Measurements from ENCODE around the gene CLEC20A. TPM values are rescaled to one million over a fixed set of nuclear protein-coding genes. Genes with fewer than 3 reads are reported as not detected.
A peak's percentile ranks its signal among the peaks of the same experiment; 100 is the strongest.

Gene CLEC20A
- total RNA-seq, 3 donors from 2014 or later = not detected

GRCh38 chr1:178464566-178464965 is 32.2 kb downstream of the CLEC20A start:
- ATAC-seq (no peak), DNase-seq (no peak)
- Histone ChIP-seq H3K36me3 (ENCODE audit: low read depth) (no peaks in the 10 kb centered on the region), H3K4me1 (ENCODE audit: low read depth) (no peaks in the 10 kb centered on the region), H3K9me3 (no peaks in the 10 kb centered on the region), H3K4me3 (no peak overlapping the region)
- no peak for TF ChIP-seq CTCF (IDR thresholded peaks at IDR 0.05)
- intact Hi-C loops (cut with DNase I, micrococcal nuclease) = no loop called here

DNA sequence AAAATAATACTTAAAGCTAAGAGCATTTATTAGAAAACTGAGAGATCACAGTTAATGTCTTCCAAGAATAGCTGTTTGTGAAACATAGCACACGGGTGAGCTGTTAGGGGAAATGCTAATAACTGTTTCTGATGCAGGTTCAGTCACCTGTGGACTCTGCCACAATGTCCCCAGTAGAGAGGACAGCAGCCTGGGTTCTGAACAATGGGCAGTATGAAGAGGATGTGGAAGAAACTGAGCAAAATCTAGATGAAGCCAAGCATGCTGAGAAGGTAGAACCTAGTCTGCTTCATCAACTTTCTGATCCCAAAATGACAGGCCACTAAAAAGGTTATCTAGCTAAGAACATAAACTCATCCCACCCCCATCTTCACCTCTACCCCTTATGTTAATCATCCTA is 32.6 kb downstream of the CLEC20A start:
- Histone ChIP-seq H3K36me3 (ENCODE audit: low read depth) (no peaks in the 10 kb centered on the region), H3K9me3 (no peaks in the 10 kb centered on the region), H3K4me3 (no peak overlapping the region), H3K4me1 (ENCODE audit: low read depth) (no peaks in the 10 kb centered on the region)
- DNase-seq = no peak
- ATAC-seq = no peak
- intact Hi-C loops (cut with DNase I, micrococcal nuclease) = no loop called here
- TF ChIP-seq CTCF (IDR thresholded peaks at IDR 0.05) = no peak

GRCh38 chr1:178461701-178462100 is 35.1 kb downstream of the CLEC20A start:
- H3K36me3 ChIP-seq (ENCODE audit: low read depth) = no peaks in the 10 kb centered on the region
- no peaks in the 10 kb centered on the region for H3K4me1 ChIP-seq (ENCODE audit: low read depth)
- intact Hi-C loops (cut with DNase I, micrococcal nuclease) = no loop called here
- DNase-seq (no peak), ATAC-seq (no peak)
- no peak overlapping the region for H3K4me3 ChIP-seq
- H3K9me3 ChIP-seq = no peaks in the 10 kb centered on the region
- TF ChIP-seq CTCF (IDR thresholded peaks at IDR 0.05) = no peak

- H3K4me3 ChIP-seq = no peak overlapping the region
- DNase-seq (no peak), ATAC-seq (no peak)
- intact Hi-C loops (cut with DNase I, micrococcal nuclease) = no loop called here
- no peaks in the 10 kb centered on the region for H3K4me1 ChIP-seq (ENCODE audit: low read depth)
- TF ChIP-seq CTCF (IDR thresholded peaks at IDR 0.05) = no peak
- H3K9me3 ChIP-seq = no peaks in the 10 kb centered on the region
- H3K36me3 ChIP-seq (ENCODE audit: low read depth) = no peaks in the 10 kb centered on the region
Observed at GRCh38 chr1:178461104-178461503, 35.7 kb downstream of the CLEC20A start.

GRCh38 chr1:178458203-178458602 is 38.6 kb downstream of the CLEC20A start:
- H3K36me3 ChIP-seq (ENCODE audit: low read depth) = no peaks in the 10 kb centered on the region
- ATAC-seq (no peak), DNase-seq (peak in 1 of 3 donors; percentile 29)
- TF ChIP-seq CTCF (IDR thresholded peaks at IDR 0.05) = no peak
- H3K4me3 ChIP-seq = no peak overlapping the region
- intact Hi-C loops (cut with DNase I, micrococcal nuclease) = no loop called here
- no peaks in the 10 kb centered on the region for H3K4me1 ChIP-seq (ENCODE audit: low read depth)
- no peaks in the 10 kb centered on the region for H3K9me3 ChIP-seq

- ATAC-seq = no peak
- H3K36me3 ChIP-seq (ENCODE audit: low read depth) = no peaks in the 10 kb centered on the region
- H3K9me3 ChIP-seq = no peaks in the 10 kb centered on the region
- H3K4me3 ChIP-seq = no peak overlapping the region
- TF ChIP-seq CTCF (IDR thresholded peaks at IDR 0.05) = no peak
- H3K4me1 ChIP-seq (ENCODE audit: low read depth) = no peaks in the 10 kb centered on the region
- no peak for DNase-seq
- intact Hi-C loops (cut with DNase I, micrococcal nuclease) = no loop called here
Observed at GRCh38 chr1:178457651-178458050, 39.1 kb downstream of the CLEC20A start.
